SK-MEL-5 (cell line): ENCODE measurements around the gene IGDCC3. TPM values are rescaled to one million over a fixed set of nuclear protein-coding genes. Genes with fewer than 3 reads are reported as not detected.

Experiments
- DNase-seq: peaks from one replicate; pipeline ENCODE4 v3.0.0-alpha.2; 2016; ENCODE audit warnings: low read depth, low spot score
- in situ Hi-C: cut with HindIII; loops from 2 replicates; pipeline ENCODE4 v1.10.0; 2016; ENCODE audit warnings: low sequenced_read_pairs, high pct_unique_total_duplicates, low pct_unique_long_range_greater_than_20kb
- small RNA-seq, 2 experiments: library from RNA; depleted of rRNA; stranded (forward); fragments of <200 nt; gene quantifications; one replicate each; pipeline ENCODE3, GENCODE V24; 2014
- total RNA-seq: library from RNA; depleted of rRNA; stranded (reverse); fragments of >200 nt; shearing (Covaris generic); gene quantifications from 2 replicates; pipeline ENCODE4 v1.2.3, GENCODE V29; 2014; rRNA removed

Gene IGDCC3
- total RNA-seq, 1 experiment from 2014 or later = 0.13 TPM

DNA sequence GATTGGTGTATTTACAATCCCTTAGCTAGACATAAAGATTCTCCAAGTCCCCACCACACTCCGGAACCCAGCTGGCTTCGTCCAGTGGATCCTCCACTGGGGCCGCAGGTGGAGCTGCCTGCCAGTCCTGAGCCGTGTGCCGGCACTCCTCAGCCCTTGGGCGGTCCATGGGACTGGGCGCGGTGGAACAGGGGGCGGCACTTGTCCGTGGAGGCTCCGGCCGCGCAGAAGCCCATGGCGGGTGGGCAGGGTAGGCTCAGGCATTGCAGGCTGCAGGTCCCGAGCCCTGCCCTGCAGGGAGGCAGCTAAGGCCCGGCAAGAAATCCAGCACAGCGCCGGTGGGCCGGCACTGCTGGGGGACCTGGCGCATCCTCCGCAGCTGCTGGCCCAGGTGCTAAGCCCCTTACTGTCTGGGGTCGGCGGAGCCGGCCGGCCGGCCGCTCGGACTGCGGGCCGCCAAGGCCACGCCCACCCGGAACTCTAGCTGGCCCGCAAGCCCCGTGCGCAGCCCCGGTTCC, 76.8 kb downstream of the IGDCC3 start:
- in situ Hi-C loops = no loop called here
- DNase-seq = no peak

GRCh38 chr15:65298731-65299130, 79.1 kb downstream of the IGDCC3 start:
- in situ Hi-C loops = no loop called here

DNA sequence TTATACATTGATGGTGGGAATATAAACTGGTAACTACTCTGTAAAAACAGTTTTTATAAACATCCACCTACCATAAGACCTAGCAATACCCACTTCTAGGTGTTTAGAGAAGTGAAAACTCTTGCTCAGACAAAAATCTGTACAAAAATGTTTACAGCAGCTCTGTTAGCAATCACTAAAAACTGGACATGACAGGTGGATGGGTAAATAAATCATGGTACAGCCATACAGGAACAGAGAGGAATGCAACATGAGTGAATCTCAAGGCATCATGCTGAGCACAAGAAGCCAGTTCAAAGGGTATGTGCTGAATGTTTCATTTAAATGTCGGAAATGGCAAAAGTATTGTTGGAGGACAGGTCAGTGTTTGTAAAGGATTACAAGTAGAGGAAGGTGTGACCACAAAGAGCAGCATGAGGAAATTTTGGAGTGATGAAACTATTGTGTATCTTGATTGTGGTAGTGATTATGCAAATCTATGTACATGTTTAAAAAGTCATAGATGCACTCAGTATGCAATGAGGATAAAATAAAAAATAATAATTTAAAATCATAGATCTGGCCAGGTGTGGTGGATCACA, 84.8 kb downstream of the IGDCC3 start:
- in situ Hi-C loops = no loop called here
- no peak for DNase-seq

More at GRCh38 chr15:65298731-65299130, 79.1 kb downstream of the IGDCC3 start:
- DNase-seq = no peak

- in situ Hi-C loops = no loop called here
Measured at GRCh38 chr15:65290228-65290627, 87.6 kb downstream of the IGDCC3 start.

GRCh38 chr15:65289261-65289854, 88.4 kb downstream of the IGDCC3 start:
- in situ Hi-C loops = no loop called here

More at GRCh38 chr15:65290228-65290627, 87.6 kb downstream of the IGDCC3 start:
- no peak for DNase-seq

DNA sequence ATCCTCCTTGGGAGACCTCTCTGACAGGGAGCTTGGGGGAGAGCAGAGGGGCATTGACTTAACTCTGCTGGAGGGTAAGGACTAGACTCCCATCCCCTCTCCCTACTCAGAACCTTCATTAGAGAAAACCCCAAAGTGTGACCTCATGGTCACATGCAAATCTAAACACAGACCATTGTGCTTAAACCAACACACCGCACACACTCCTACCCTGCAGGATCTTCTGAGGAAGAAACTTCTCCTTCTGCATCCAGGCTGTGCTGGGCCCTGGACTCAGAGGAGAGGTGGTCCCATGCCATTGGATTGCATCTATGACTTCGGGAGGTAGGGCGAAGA, 90.3 kb downstream of the IGDCC3 start:
- in situ Hi-C loops = no loop called here
- no peak for DNase-seq

More at GRCh38 chr15:65289261-65289854, 88.4 kb downstream of the IGDCC3 start:
- no peak for DNase-seq

DNA sequence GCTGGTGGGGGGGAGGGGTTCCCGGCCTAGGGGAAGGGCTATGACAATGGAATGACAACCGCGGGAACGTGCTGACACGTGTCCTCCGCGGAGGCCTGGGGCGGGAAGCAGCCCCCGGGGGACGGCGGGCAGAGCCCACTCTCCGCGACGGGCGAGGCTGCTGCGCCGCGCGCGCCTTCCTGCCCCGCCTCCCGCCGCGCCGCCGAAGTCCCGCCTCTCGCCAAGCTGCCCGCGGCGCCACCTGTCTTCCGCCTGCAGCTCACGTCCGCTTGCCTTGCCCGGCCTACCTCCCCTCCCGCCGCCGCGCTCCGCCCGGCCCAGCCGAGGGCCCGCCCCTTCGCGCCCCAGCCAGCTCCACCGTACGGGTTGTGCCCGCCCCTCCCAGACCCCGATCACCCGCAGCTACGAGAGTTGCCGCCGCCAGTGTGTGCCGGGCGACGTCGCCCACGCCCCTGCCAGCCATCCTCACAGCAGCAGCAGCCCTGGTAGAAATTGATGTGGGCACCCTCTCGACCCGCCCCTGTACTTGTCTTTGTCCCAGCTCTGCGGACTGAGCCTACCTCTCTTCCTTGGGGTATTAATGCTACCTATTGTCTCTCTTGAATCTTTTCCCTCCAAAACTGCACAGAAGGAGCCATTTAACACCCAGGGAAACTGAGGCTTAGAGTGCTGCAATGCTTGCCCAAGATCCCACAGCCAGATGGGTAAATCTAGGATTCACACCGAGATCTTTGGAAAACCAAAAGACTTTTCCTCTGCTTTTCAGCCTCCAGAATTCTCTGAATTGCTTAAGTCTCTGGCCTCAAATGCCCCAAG, 90.9 kb downstream of the IGDCC3 start, which contains the start of gene PARP16:
TSS of gene PARP16 (minus strand) at position 180 of the 816 bp plus-strand sequence. CDS start 457 bp downstream, outside the sequence.
- in situ Hi-C loops = no loop called here
- DNase-seq = peak; percentile 85

DNA sequence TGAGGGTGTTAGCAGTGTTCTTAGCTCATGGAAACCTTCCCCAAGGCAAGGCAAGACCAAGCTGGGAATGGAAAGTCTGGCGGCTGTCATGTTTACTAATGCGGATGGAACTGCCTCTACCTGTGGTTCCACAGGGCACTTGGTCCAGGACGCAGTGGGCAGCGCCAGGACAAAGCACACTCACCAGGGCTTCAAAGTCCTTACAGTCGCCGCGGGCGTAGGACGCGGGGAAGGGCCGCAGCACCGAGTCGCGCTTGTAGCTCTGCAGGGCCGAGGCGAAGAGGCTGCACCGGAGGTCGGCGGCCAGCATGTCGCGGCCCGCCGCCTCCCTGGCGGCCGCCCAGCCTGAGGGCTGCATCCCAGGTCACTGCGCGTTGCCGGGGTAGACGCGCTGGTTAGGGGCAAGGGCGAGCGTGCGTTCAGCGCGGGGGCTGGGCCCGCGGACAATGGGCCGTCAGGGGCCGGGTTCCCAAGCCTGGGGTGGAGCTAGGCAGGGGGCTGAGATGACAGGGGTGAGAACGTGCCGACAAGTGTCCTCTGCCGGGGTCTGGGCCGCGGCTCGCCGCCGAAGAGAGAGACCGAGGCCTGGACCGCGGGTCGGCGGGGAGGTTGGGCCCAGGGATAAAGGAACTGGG, 91.6 kb downstream of the IGDCC3 start:
- in situ Hi-C loops = no loop called here
- no peak for DNase-seq

GRCh38 chr15:65285291-65286068, 92.3 kb downstream of the IGDCC3 start:
- in situ Hi-C loops = no loop called here
- DNase-seq = no peak

- in situ Hi-C loops = no loop called here
- DNase-seq = no peak
Measured at GRCh38 chr15:65278480-65278879, 99.3 kb downstream of the IGDCC3 start.

Small RNA genes within 50 kb of the gene (small RNA-seq; reads per million reads assigned to genes)
- gene RNU5A-1 = 128,785 to 761,052 reads per million in 2 experiments
- 5,838 to 50,762 reads per million in 2 experiments for gene RNU5B-1
- 0.06 to 0.24 reads per million in 2 experiments for gene SNORA24B

Other genes with a start within 250 kb of the IGDCC3 start
- gene PDCD7, start 244.2 kb downstream of the IGDCC3 start, total RNA-seq = 25.5 and 27.5 TPM in 2 replicates
- gene CLPX, start 192.7 kb downstream of the IGDCC3 start, total RNA-seq = 44.6 and 46.2 TPM in 2 replicates
- gene CILP, start 166.5 kb downstream of the IGDCC3 start, total RNA-seq = 0.13 TPM in 1 of 2 replicates, not detected in the other
- gene PARP16, start 91.1 kb downstream of the IGDCC3 start, total RNA-seq = 7.4 and 10.1 TPM in 2 replicates
- not detected in 2 replicates for gene RNU5A-1, start 82.0 kb downstream of the IGDCC3 start, total RNA-seq
- gene RNU5B-1, start 73.3 kb downstream of the IGDCC3 start, total RNA-seq = not detected in 2 replicates
- gene IGDCC4, start 44.9 kb upstream of the IGDCC3 start, total RNA-seq = 0.13 and 0.42 TPM in 2 replicates
- 17.4 and 23.2 TPM in 2 replicates for gene DPP8, start 139.7 kb upstream of the IGDCC3 start, total RNA-seq
- 154 and 171 TPM in 2 replicates for gene HACD3, start 152.5 kb upstream of the IGDCC3 start, total RNA-seq
- gene INTS14, start 233.1 kb upstream of the IGDCC3 start, total RNA-seq = 24.7 and 27.3 TPM in 2 replicates
- gene SLC24A1, start 243.9 kb upstream of the IGDCC3 start, total RNA-seq = 7.0 and 7.4 TPM in 2 replicates